SW480 (cell line): ENCODE measurements around the gene NEDD4L.

Experiments
- DNase-seq: peaks from one replicate; pipeline ENCODE4 v3.0.0-alpha.2; 2016; ENCODE audit warnings: low spot score

The NEDD4L gene

DNA sequence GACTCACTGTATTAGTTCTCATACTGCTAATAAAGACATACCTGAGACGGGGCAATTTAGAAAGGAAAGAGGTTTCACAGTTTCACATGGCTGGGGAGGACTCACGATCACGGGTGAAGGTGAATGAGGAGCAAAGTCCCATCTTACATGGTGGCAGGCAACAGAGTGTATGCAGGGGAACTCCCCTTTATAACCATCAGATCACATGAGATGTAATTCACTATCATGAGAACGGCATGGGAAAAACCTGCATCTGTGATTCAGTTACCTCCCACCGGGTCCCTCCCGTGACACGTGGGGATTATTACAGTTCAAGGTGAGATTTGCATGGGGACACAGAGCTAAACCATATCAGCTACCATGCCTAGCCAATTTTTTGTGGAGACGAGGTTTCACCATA, 168.2 kb downstream of the NEDD4L start:
- no peak for DNase-seq

DNA sequence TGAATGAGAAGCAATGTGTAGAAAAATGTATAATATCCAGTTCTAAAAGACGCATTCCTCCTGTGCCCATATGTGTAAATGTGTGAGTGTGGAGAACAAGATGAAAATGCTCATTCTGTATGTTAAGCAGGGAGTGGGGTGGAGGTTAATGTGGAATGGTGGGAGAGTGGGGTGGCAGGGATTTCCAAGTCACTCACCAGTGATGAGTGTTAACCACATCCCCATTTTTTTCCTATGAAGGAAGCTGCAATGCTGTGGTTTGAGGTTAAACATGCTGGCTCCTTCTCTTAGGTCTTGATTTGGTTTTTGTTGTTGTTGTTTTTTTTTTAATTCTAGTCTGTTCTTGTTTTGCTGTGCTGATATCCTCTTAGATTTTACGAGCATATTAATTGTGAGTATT, 169.4 kb downstream of the NEDD4L start:
- peak; percentile 66 for DNase-seq

GRCh38 chr18:58215011-58215410, 171.0 kb downstream of the NEDD4L start:
- no peak for DNase-seq

DNA sequence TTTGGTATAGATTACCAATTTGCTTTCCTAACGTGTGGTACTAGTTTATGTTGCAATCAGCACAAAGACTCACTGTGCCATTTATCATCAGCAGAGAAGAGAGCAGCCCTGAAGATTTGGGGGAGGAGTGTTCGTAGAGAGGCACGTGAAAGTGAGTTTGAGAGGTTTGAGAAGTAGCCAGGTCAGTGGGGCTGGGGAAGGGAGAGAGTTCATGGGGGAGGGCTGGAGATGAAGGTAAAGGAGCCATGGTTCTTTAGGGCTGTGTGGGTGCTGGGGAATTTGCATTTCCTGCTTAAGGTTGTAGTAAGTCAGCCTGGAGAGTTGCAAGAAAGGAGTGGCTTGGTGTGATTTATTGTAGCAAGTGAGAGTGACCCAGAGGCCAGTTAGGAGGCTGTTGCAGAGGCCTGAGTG, 172.1 kb downstream of the NEDD4L start:
- no peak for DNase-seq

DNA sequence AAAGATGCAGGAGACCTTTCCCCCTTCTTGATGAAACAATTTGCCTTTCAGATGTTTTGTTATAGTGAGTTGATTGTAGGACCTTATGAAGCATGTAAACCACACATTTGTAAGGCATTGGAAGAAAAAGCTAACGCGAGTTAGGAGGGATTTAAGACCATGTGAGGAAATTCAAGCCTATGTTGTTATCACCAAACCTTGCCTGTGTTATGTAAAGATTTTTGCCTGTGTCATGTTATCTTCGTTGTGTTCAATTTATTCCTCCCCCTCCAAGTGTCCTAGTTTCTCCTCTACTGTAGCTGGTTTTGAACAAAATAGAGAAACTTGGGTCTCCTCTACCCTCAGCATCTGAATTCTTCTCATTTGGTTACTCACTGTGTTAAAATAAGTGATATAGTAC, 173.0 kb downstream of the NEDD4L start:
- no peak for DNase-seq

DNA sequence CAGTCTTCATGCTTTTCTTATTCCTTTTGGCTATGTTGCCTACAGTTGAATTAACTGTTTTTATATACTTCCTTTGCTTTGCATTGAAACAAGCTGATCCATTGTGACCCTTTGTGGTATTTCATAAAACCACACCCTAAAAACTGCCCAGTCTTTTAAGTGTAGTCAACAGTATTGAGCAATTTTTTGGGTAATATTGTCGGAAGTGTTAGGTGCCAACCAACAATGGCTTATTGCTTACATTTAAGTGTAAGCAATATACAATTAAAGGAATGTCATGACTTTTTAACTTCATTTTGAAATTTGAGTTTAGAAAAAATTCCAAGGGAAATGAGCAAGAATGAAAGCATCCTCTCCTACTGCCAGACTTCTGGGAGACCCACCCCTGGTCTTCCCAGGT, 174.1 kb downstream of the NEDD4L start:
- peak; percentile 53 for DNase-seq

DNA sequence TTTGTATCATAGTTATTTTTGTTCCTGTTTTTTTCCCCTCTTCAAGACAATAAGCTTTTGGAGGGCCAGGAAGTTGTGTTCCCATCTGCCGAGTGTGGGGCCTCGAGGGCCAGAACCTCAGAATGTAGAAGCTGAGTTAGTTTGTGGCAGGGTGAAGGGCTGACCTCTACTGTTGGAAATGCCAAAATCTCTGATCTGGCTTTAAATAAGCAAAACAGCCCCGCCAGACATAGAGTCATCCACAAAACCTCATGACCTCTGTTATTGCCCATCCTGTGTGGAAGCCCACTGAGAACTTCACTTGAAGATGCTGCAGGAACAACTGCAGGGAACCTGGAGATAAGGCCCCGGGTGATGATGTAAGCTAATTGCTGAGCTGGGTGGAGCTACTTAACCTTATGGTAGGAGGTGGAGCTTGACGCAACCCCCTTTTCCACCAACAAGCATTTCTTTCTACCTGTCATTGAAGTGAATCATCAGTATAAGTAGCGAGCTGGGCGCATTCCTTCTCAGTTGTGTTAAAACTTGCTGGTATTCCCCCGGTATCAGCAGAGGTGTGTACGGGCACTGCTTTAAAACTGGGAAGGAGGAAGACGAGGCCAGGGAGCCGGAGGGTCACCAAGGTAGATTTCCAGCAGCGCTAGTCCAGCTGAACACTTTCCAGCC, 177.2 kb downstream of the NEDD4L start:
- peak; percentile 90 for DNase-seq

- peak; percentile 28 for DNase-seq
These were observed 178.6 kb downstream of the NEDD4L start for GRCh38 chr18:58222432-58223125.

DNA sequence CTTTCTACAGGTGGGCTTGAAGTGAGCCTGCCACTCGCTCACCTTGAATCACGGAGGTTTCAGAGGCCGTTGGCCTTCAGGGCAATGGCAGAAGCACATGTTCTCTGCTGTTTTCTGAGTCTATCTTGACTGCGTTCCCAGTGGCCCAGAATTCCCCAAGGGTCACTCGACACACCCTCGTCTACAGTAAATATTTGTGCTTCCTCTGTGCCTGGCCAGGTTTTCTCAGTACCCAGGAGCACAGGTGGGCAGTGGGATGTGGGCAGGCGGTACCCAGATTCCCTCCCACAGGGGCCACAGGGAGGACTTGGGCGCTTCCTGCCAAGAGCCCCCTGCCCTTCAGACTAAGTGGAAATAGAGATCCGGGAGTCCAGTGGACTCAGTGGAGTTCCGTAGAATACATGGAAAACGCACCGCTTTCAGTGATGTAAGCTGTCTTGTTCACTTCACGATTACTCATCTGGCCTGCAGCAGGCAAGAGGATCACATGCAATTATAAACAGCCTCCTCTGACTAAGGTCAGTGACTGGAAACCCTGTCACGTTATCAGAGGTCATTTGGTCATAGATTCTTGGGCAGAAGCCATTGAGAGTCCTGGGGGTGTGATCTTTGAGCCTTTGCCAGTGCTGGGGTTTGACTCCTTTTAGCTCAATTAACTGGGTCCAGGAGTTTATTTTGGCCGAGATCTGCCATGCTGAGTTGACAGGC, 179.8 kb downstream of the NEDD4L start:
- DNase-seq, result peak; percentile 63

GRCh38 chr18:58224425-58224750, 180.4 kb downstream of the NEDD4L start:
- DNase-seq, result peak; percentile 28

DNA sequence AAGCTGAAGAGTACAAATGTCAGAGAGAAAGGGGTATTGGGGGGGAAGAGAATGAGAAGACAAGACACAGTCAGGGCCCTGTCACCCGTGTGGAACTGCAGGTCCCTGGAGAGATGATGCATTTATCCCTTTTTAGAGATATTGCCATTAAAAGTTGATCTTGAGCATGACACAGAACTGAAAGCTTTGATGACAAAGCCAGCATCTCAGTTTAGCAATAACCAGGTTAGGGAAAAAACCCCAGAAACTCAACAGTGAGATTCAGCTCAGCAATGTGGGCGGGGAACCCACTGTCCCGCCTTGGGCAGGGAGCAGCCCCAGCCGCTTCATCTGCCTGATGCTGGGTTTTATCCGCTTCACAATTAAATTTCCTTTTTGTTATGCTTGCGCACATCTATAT, 181.1 kb downstream of the NEDD4L start:
- no peak for DNase-seq

GRCh38 chr18:58226429-58226828, 182.4 kb downstream of the NEDD4L start:
- no peak for DNase-seq

- no peak for DNase-seq
These were observed 183.4 kb downstream of the NEDD4L start for GRCh38 chr18:58227361-58227930.

DNA sequence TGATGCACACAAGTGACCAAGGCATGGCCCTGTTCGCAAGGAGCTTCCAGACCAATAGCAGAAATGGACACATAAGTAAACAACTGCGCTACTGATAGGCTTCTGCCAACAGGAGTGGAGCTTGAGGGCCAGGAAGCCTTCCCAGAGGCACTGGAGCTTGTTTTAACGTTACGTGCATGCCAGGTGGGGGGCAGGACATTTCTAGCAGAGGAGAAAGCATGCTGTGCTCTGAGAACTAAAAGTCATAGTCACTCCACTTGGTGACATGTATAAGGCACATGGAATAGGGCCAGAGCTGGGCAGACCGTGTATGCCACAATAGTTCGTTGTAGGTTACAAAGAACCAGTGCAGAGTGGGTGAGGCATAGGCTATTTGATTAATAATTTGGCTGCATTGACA, 184.2 kb downstream of the NEDD4L start:
- no peak for DNase-seq

DNA sequence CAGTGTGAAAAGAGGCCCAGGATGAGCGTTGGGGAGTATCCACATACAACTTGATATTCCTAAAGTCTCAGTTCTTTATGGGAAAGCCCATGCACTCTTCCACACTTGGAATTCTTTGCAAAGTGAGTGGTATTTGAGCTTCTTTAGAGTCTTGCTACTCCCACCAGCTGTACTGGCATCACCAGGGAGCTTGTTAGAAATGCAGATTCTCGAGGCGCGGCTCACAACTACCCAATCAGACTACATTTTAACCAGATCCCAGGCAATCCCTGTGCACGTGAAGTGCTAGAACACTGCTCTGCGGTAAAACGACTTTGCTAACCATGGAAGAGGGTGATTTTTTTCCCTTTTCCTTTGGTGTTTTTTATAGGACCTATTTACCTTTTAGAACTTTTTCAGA, 184.7 kb downstream of the NEDD4L start:
- no peak for DNase-seq

GRCh38 chr18:58229162-58229561, 185.1 kb downstream of the NEDD4L start:
- DNase-seq, result no peak

DNA sequence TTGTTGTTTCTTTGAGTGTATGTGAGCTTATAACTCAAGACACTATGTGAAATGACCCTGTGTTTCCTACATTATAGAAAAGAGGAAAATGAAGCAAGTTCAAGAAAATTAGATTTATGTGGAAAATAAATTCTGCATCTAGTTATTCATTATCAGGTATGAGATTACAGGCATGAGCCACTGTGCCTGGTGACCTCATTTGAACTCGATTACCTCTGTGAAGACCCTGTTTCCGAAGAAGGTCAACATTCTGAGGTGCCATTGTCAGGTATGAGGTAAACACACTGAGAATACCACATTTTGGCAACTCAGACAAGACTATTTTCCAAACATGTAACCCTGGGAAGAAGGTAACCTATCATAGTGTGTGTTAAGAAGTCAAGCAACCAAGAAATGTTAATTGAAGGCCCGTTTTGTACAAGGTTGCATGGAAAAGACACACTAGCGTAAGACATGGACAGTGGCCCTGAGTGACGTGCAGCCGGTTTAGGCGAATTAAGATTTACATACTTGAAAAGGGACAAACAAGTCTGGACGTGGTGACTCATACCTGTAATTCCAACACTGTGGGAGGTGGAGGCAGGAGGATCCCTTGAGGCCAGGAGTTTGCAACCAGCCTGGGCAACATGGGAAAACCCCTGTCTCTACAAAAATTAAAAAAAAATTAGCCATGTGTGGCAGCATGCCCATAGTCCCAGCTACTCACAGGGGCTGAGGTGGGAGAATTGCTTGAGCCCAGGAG, 186.6 kb downstream of the NEDD4L start:
- DNase-seq, result no peak

GRCh38 chr18:58231930-58232329, 187.9 kb downstream of the NEDD4L start:
- peak; percentile 42 for DNase-seq

DNA sequence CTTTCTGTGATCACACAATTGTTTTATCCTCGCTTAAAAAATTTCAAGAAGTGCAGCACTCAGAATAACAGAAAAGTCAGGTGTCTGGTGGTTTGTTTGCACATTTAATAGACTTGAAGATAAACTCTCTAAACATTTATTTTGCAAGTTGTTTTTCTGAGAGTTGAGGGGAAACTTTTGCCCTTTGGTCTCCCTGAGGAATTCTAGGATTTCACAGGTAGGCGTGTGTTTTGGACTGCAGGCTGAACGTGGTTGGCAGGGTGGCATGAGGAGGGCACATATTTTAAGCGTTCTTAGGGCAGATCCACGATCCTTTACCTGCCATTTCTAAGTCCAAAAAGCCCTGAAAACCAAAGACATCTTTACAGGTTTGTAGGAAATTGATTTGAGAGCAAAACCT, 188.6 kb downstream of the NEDD4L start:
- no peak for DNase-seq

- no peak for DNase-seq
These were observed 190.3 kb downstream of the NEDD4L start for GRCh38 chr18:58234359-58234741.

- DNase-seq, result no peak
These were observed 191.0 kb downstream of the NEDD4L start for GRCh38 chr18:58235001-58235436.

DNA sequence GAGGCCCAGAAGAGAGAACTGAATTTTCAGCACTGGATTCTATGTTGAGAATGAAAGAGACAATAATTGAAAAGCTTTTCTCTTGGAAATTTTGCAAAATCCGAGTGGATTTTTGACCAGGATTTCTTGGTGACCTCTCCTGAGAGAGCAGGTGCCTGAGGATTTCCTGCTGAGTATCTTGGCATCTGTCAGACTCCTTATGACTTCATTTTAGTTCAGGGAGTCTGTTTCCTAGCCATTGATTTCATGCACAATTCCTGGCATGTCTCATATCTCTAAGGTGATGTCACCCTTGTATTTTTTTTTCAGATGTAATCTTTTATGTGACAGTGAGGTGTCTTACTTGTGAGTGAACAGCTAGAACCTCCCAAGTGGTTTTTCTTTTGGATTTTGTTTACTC, 195.9 kb downstream of the NEDD4L start:
- DNase-seq, result no peak
